ENCODE results near the gene NAPSA.
A peak's percentile ranks its signal among the peaks of the same experiment; 100 is the strongest.

The NAPSA gene

DNA sequence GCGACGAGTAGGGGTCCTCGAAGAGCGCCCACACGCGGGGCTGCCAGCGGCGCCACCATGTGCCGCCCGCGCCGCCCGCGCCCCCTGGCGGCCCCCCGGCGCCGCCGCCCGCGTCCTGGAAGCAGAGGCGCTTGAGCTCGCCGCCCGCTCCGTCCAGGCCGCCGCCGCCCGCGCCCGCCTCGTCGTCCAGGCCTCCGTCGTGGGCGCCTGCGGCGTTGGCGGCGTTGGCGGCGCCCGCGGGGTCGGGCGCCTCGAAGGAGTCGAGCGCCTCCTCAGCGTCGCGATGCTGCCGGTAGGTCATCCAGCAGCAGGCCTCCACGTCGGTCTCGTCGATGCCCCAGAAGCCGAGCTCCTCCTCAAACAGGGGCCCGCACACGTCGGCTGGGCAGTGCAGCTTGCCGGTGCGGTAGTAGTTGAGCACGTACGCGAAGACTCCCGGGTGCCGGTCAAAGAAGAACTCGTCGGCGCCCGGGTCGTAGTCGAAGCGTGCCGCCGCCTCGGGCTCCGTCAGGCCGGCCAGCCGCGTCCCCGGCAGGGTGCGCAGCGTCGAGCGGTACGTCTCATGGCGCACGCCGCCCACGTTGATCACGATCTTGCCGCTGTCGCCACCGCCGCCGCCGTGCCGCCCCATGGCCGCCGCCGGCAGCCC lies 37.1 kb downstream of the NAPSA start:
- no peak overlapping the region for H3K4me3 ChIP-seq (ENCODE audit: low read length)
- peaks cover 46% of the 10 kb centered on the region for H3K4me1 ChIP-seq (ENCODE audit: low read length)
- H3K9me3 ChIP-seq (ENCODE audit: insufficient read depth, low read length) = no peaks in the 10 kb centered on the region
- no peak overlapping the region for H3K27ac ChIP-seq (ENCODE audit: low read length)
- H3K79me2 ChIP-seq (ENCODE audit: low read length) = peaks cover under 1% of the 10 kb centered on the region; the same call in 1 of the 2 replicates
- peaks cover 14% of the 10 kb centered on the region for H3K36me3 ChIP-seq (replicated peaks; ENCODE audit: low read depth, low read length)
- no peaks in the 10 kb centered on the region for H3K27me3 ChIP-seq (ENCODE audit: low read depth, low read length)
- peaks cover 1% of the 10 kb centered on the region; the same call in 1 of the 2 replicates for H4K20me1 ChIP-seq (ENCODE audit: insufficient read depth, low read length)
- H2AFZ ChIP-seq (ENCODE audit: low read depth, low read length) = no peak overlapping the region
- H3K4me2 ChIP-seq (ENCODE audit: low read length) = no peak overlapping the region
- H3K9ac ChIP-seq (ENCODE audit: low read length) = no peak overlapping the region
- TF ChIP-seq, protein P1, sequence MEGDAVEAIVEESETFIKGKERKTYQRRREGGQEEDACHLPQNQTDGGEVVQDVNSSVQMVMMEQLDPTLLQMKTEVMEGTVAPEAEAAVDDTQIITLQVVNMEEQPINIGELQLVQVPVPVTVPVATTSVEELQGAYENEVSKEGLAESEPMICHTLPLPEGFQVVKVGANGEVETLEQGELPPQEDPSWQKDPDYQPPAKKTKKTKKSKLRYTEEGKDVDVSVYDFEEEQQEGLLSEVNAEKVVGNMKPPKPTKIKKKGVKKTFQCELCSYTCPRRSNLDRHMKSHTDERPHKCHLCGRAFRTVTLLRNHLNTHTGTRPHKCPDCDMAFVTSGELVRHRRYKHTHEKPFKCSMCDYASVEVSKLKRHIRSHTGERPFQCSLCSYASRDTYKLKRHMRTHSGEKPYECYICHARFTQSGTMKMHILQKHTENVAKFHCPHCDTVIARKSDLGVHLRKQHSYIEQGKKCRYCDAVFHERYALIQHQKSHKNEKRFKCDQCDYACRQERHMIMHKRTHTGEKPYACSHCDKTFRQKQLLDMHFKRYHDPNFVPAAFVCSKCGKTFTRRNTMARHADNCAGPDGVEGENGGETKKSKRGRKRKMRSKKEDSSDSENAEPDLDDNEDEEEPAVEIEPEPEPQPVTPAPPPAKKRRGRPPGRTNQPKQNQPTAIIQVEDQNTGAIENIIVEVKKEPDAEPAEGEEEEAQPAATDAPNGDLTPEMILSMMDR (IDR thresholded peaks at IDR 0.05; ENCODE audit: low read depth, low read length) = no peak
- no peak for TF ChIP-seq EZH2phosphoT487 (IDR thresholded peaks at IDR 0.05; ENCODE audit: low read depth)

DNA sequence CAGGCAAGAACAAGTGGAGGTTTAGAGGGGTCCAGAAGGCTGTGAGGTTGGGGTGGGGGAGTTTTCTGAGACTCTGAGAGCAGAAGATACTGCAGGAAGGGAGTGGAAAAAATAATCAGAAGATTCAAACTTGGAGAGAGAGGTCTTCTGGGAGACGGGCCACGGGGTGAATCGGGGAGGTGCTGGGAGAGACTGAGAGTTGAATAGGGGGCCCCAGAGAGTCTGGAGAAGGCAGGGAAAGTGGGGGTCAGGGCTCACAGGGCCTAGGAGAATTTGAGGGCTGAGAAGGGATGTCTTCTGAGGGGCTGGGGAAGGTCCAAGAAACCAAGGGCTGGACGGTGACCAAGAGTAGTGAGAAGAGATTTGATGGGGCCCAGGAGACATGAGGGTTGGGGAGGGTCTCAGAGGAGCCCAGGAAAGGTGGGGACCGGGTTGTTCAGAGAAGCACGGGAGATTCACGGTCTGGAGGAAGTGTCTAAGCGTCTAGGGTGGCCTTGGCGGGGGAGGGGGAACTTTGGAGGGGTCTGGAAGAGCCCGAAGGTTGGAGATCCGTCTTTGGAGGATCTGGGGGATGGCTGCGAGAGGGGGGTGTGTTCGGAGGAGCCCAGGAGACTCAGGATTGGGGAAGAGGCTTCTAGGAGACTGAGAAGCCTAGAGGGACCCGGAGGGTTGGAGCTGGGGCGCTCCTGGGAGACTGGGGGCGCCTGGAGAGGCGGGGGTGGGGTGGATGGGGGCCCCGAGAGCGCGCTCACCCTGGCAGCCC lies 37.8 kb downstream of the NAPSA start:
- Histone ChIP-seq H3K9ac (ENCODE audit: low read length) (no peak overlapping the region), H3K27me3 (ENCODE audit: low read depth, low read length) (no peaks in the 10 kb centered on the region), H3K79me2 (ENCODE audit: low read length) (no peaks in the 10 kb centered on the region; the same call in 1 of the 2 replicates), H3K36me3 (replicated peaks; ENCODE audit: low read depth, low read length) (peaks cover 7% of the 10 kb centered on the region), H3K4me1 (ENCODE audit: low read length) (peaks cover 39% of the 10 kb centered on the region), H4K20me1 (ENCODE audit: insufficient read depth, low read length) (no peaks in the 10 kb centered on the region), H2AFZ (ENCODE audit: low read depth, low read length) (no peak overlapping the region), H3K9me3 (ENCODE audit: insufficient read depth, low read length) (no peaks in the 10 kb centered on the region), H3K4me3 (ENCODE audit: low read length) (no peak overlapping the region), H3K27ac (ENCODE audit: low read length) (no peak overlapping the region), H3K4me2 (ENCODE audit: low read length) (no peak overlapping the region)
- TF ChIP-seq, protein P1 (IDR thresholded peaks at IDR 0.05; ENCODE audit: low read depth, low read length) = no peak
- TF ChIP-seq EZH2phosphoT487 (IDR thresholded peaks at IDR 0.05; ENCODE audit: low read depth) = no peak

DNA sequence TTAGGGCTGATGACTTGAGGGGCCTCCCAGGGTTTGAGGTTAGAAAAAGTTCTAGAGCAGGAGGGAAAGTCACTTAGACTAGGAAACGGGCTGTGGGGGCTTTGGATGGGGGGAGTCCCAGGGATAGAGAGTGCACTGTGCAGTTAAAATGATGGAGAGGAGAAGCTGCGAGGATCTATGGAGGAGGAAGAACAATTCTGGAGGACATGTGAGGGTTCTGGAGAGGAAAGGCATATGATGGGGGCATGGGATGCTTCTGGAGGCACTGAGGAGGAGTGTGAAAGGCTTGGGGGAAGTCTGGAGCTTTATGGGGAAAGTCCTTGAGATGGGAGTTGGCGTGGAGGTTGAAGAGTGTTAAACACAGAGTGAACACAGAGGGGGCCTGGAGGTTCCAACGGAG lies 38.4 kb downstream of the NAPSA start:
- H4K20me1 ChIP-seq (ENCODE audit: insufficient read depth, low read length) = no peaks in the 10 kb centered on the region
- H3K9me3 ChIP-seq (ENCODE audit: insufficient read depth, low read length) = no peaks in the 10 kb centered on the region
- H2AFZ ChIP-seq (ENCODE audit: low read depth, low read length) = no peak overlapping the region
- no peak overlapping the region for H3K4me2 ChIP-seq (ENCODE audit: low read length)
- no peaks in the 10 kb centered on the region for H3K27me3 ChIP-seq (ENCODE audit: low read depth, low read length)
- H3K4me3 ChIP-seq (ENCODE audit: low read length) = no peak overlapping the region
- H3K79me2 ChIP-seq (ENCODE audit: low read length) = no peaks in the 10 kb centered on the region
- TF ChIP-seq, protein P1 (IDR thresholded peaks at IDR 0.05; ENCODE audit: low read depth, low read length) = no peak
- no peak for TF ChIP-seq EZH2phosphoT487 (IDR thresholded peaks at IDR 0.05; ENCODE audit: low read depth)
- H3K27ac ChIP-seq (ENCODE audit: low read length) = no peak overlapping the region
- H3K36me3 ChIP-seq (replicated peaks; ENCODE audit: low read depth, low read length) = peaks cover 2% of the 10 kb centered on the region
- H3K4me1 ChIP-seq (ENCODE audit: low read length) = peaks cover 32% of the 10 kb centered on the region
- H3K9ac ChIP-seq (ENCODE audit: low read length) = no peak overlapping the region

DNA sequence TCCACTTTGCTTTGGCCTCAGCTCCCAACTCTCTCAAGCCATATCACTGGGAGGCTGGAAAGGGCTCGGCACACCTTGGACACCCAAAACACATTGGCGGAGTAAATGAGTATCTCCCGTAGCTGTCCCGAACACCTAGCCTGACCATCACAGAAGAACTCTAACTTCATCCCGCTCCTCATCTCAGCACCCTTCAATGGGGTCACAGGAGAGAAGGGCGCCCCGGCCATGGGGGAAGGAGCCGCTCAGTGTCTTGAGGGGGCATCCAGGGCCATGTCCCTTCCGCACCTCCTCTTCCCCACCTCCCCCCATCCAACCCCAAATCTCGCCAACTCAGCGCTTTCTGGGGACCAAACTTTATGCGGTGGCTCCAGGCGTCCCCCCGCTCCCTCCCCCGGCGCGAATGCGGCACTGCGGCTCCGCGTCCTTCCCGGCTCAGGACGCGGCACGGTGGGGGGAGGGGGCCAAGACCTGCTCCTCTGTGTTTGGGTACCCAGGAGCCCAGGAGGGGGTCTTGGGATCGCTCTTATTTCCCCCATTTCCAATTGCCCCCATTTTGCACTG lies 39.3 kb downstream of the NAPSA start:
- Histone ChIP-seq H2AFZ (ENCODE audit: low read depth, low read length) (no peak overlapping the region), H3K79me2 (ENCODE audit: low read length) (no peaks in the 10 kb centered on the region), H4K20me1 (ENCODE audit: insufficient read depth, low read length) (no peaks in the 10 kb centered on the region), H3K4me1 (ENCODE audit: low read length) (peaks cover 24% of the 10 kb centered on the region), H3K4me3 (ENCODE audit: low read length) (peak overlapping the region; percentile 69), H3K36me3 (replicated peaks; ENCODE audit: low read depth, low read length) (peaks cover 2% of the 10 kb centered on the region), H3K9me3 (ENCODE audit: insufficient read depth, low read length) (no peaks in the 10 kb centered on the region), H3K27me3 (ENCODE audit: low read depth, low read length) (no peaks in the 10 kb centered on the region), H3K27ac (ENCODE audit: low read length) (no peak overlapping the region), H3K9ac (ENCODE audit: low read length) (peak overlapping the region; percentile 5; the same call in 1 of the 2 replicates), H3K4me2 (ENCODE audit: low read length) (peak overlapping the region; percentile 84)
- TF ChIP-seq, protein P1 (IDR thresholded peaks at IDR 0.05; ENCODE audit: low read depth, low read length) = no peak
- TF ChIP-seq EZH2phosphoT487 (IDR thresholded peaks at IDR 0.05; ENCODE audit: low read depth) = no peak
